ENCODE results near the gene DIRAS2. TPM values are rescaled to one million over a fixed set of nuclear protein-coding genes. Genes with fewer than 3 reads are reported as not detected.

The DIRAS2 gene
- total and polyA plus RNA-seq, 2 donors (not counting 1 experiment from before 2014, with no cell fraction given): not detected

DNA sequence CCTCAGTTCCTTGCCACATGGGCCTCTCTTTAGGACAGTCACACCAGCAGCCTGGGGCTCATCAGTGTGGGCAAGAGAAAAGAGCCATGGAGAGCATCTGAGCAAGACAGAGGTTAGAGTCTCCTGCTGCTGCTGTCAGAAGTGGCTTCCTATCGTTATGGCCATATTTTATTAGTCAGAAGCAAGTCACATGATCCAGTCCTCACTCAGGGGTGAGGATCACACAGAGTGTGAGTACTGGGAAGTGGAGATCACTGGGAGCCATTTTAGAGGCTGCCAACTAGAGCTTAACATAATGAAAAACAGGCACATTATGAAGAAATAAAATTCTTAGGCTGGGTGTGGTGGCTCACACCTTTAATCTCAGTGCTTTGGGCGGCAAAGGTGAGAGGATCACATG, 62.0 kb downstream of the DIRAS2 start:
- Histone ChIP-seq H4K20me1 (ENCODE audit: control insufficient read depth, insufficient read depth, low read length, poor library complexity, severe bottlenecking) (no peaks in the 10 kb centered on the region), H3K27me3 (replicated peaks in 1 of 4; ENCODE audit: control extremely low read depth in 1 of 4, control insufficient read depth in 3 of 4, insufficient read depth in 4 of 4, low read length in 3 of 4) (no peaks in the 10 kb centered on the region), H3K36me3 (replicated peaks in 1 of 2; ENCODE audit: control extremely low read depth in 1 of 2, control insufficient read depth in 1 of 2, extremely low read depth in 1 of 2, insufficient read depth in 2 of 2, low read length in 1 of 2) (no peaks in the 10 kb centered on the region), H3K27ac (ENCODE audit: low read length in 2 of 2) (no peak overlapping the region), H3K9me3 (ENCODE audit: control extremely low read depth in 1 of 3, control insufficient read depth in 2 of 3, insufficient read depth in 1 of 3, low read length in 2 of 3) (no peaks in the 10 kb centered on the region), H3K4me1 (ENCODE audit: control insufficient read depth in 2 of 2, insufficient read depth in 2 of 2, low read length in 2 of 2) (no peaks in the 10 kb centered on the region), H3K9ac (ENCODE audit: low read length) (no peak overlapping the region), H2AFZ (ENCODE audit: insufficient read depth, low read depth, low read length, poor library complexity, severe bottlenecking) (no peak overlapping the region), H3K79me2 (ENCODE audit: control insufficient read depth, insufficient read depth, low read length) (no peaks in the 10 kb centered on the region), H3K4me2 (replicated peaks; ENCODE audit: low read depth, low read length, poor library complexity, severe bottlenecking) (no peak overlapping the region), H3K4me3 (ENCODE audit: control extremely low read depth in 1 of 5, extremely low read depth in 1 of 5, insufficient read depth in 1 of 5, low read depth in 2 of 5, low read length in 4 of 5) (no peak overlapping the region)
- Mint-ChIP-seq H3K9me3 (ENCODE audit: insufficient read depth) (no peaks in the 10 kb centered on the region), H3K27ac (no peak overlapping the region), H3K4me1 (no peaks in the 10 kb centered on the region), H3K4me3 (no peak overlapping the region), H3K27me3 (peaks cover 10% of the 10 kb centered on the region)
- intact Hi-C loops (cut with micrococcal nuclease): no loop called here
- DNase-seq (no peak), ATAC-seq (ENCODE audit: low read depth) (no peak)
- TF ChIP-seq, protein P1, sequence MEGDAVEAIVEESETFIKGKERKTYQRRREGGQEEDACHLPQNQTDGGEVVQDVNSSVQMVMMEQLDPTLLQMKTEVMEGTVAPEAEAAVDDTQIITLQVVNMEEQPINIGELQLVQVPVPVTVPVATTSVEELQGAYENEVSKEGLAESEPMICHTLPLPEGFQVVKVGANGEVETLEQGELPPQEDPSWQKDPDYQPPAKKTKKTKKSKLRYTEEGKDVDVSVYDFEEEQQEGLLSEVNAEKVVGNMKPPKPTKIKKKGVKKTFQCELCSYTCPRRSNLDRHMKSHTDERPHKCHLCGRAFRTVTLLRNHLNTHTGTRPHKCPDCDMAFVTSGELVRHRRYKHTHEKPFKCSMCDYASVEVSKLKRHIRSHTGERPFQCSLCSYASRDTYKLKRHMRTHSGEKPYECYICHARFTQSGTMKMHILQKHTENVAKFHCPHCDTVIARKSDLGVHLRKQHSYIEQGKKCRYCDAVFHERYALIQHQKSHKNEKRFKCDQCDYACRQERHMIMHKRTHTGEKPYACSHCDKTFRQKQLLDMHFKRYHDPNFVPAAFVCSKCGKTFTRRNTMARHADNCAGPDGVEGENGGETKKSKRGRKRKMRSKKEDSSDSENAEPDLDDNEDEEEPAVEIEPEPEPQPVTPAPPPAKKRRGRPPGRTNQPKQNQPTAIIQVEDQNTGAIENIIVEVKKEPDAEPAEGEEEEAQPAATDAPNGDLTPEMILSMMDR (IDR thresholded peaks at IDR 0.05): no peak
- no peak for TF ChIP-seq EZH2 (IDR thresholded peaks at IDR 0.05; ENCODE audit: borderline replicate concordance, insufficient read depth, low read depth, low read length, poor library complexity, severe bottlenecking)
- ChIA-PET CTCF (no interaction called here), POLR2A (no interaction called here)
- 90% methylated on average over 2 of the region's 2 CpGs for whole genome bisulfite sequencing (ENCODE audit: insufficient coverage)

DNA sequence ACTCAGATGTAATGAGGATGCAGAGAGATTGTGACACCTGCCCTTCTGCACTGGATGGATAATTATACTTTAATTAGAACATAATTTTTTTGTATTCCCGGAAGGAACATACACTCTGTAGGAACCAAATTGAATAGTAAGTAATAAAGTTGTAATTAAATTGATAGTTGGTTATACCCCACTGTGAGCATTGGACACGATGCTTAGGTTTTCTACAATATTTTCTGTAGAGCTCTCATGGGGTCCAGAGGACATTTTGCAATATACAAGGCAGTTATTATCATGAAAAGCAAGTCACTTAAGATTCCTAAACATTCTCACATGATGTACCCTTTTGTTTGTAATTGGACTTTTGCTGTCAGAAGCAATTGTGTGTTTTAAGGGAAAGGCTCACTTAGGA, 63.4 kb downstream of the DIRAS2 start:
- Histone ChIP-seq H3K36me3 (replicated peaks in 1 of 2; ENCODE audit: control extremely low read depth in 1 of 2, control insufficient read depth in 1 of 2, extremely low read depth in 1 of 2, insufficient read depth in 2 of 2, low read length in 1 of 2) (no peaks in the 10 kb centered on the region), H3K9me3 (ENCODE audit: control extremely low read depth in 1 of 3, control insufficient read depth in 2 of 3, insufficient read depth in 1 of 3, low read length in 2 of 3) (no peaks in the 10 kb centered on the region), H3K4me3 (ENCODE audit: control extremely low read depth in 1 of 5, extremely low read depth in 1 of 5, insufficient read depth in 1 of 5, low read depth in 2 of 5, low read length in 4 of 5) (no peak overlapping the region), H3K4me2 (replicated peaks; ENCODE audit: low read depth, low read length, poor library complexity, severe bottlenecking) (no peak overlapping the region), H2AFZ (ENCODE audit: insufficient read depth, low read depth, low read length, poor library complexity, severe bottlenecking) (no peak overlapping the region), H3K9ac (ENCODE audit: low read length) (no peak overlapping the region), H3K27me3 (replicated peaks in 1 of 4; ENCODE audit: control extremely low read depth in 1 of 4, control insufficient read depth in 3 of 4, insufficient read depth in 4 of 4, low read length in 3 of 4) (peaks cover 0 to 6% (median 0%) of the 10 kb centered on the region in 4 experiments), H3K79me2 (ENCODE audit: control insufficient read depth, insufficient read depth, low read length) (no peaks in the 10 kb centered on the region), H3K4me1 (ENCODE audit: control insufficient read depth in 2 of 2, insufficient read depth in 2 of 2, low read length in 2 of 2) (no peaks in the 10 kb centered on the region), H3K27ac (ENCODE audit: low read length in 2 of 2) (no peak overlapping the region), H4K20me1 (ENCODE audit: control insufficient read depth, insufficient read depth, low read length, poor library complexity, severe bottlenecking) (no peaks in the 10 kb centered on the region)
- peaks cover 10% of the 10 kb centered on the region for H3K27me3 Mint-ChIP-seq
- H3K9me3 Mint-ChIP-seq (ENCODE audit: insufficient read depth): no peaks in the 10 kb centered on the region
- no peak overlapping the region for H3K4me3 Mint-ChIP-seq
- TF ChIP-seq, protein P1 (IDR thresholded peaks at IDR 0.05): no peak
- no peak for TF ChIP-seq EZH2 (IDR thresholded peaks at IDR 0.05; ENCODE audit: borderline replicate concordance, insufficient read depth, low read depth, low read length, poor library complexity, severe bottlenecking)
- H3K27ac Mint-ChIP-seq: no peak overlapping the region
- intact Hi-C loops (cut with micrococcal nuclease): no loop called here
- ATAC-seq (ENCODE audit: low read depth) (no peak), DNase-seq (no peak)
- no peaks in the 10 kb centered on the region for H3K4me1 Mint-ChIP-seq
- WGBS (ENCODE audit: insufficient coverage): no CpG with 5 or more reads among the region's 2 CpGs
- ChIA-PET POLR2A (no interaction called here), CTCF (no interaction called here)
